A673 (cell line): ENCODE measurements around the gene CGB3. TPM values are rescaled to one million over a fixed set of nuclear protein-coding genes. Genes with fewer than 3 reads are reported as not detected.

Source experiments
- BruUV-seq: library from RNA; stranded (reverse); fragments of 400-500 nt; replicated peaks from 2 replicates; lab custom pipeline; 2021; lab: Mats Ljungman, UMichigan
- CTCF ChIA-PET: fragments of 300-600 bp; sonication (Branson Sonifier 250); formaldehyde crosslinking; loops from one replicate; lab custom pipeline; 2022; ENCODE audit warnings: antibody characterized with exemption; lab: Charles Lee
- POLR2A ChIA-PET: fragments of 300-600 bp; sonication (Branson Sonifier 250); formaldehyde crosslinking; loops from one replicate; lab custom pipeline; 2022; ENCODE audit warnings: antibody characterized with exemption; ENCODE audit not compliant: low non-redundant PET; lab: Charles Lee
- DNase-seq: peaks from one replicate; pipeline ENCODE4 v3.0.0-alpha.2; 2015; ENCODE audit warnings: low spot score
- H3K27ac ChIP-seq: fragments of 200-600 bp; sonication (generic); 2 replicates; pipeline ENCODE4 v1.5.1; 2016; ENCODE audit warnings: mixed run types, low read depth, mild to moderate bottlenecking, mixed read lengths, antibody characterized with exemption, low read length; ENCODE audit not compliant: poor library complexity, severe bottlenecking
- H3K27me3 ChIP-seq: fragments of 200-600 bp; sonication (generic); replicated peaks from 2 replicates; pipeline ENCODE4 v1.6.1; 2017; ENCODE audit warnings: mixed run types, low read depth, mild to moderate bottlenecking, mixed read lengths, antibody characterized with exemption, low read length; ENCODE audit not compliant: insufficient read depth, poor library complexity
- H3K36me3 ChIP-seq: fragments of 200-600 bp; sonication (generic); 2 replicates; pipeline ENCODE4 v1.6.1; 2016; ENCODE audit warnings: mixed run types, mild to moderate bottlenecking, mixed read lengths, antibody characterized with exemption, low read length; ENCODE audit not compliant: insufficient read depth, poor library complexity, severe bottlenecking
- H3K4me1 ChIP-seq: fragments of 200-600 bp; sonication (generic); 2 replicates; pipeline ENCODE4 v1.6.1; 2017; ENCODE audit warnings: mixed run types, mild to moderate bottlenecking, mixed read lengths, antibody characterized with exemption, low read length; ENCODE audit not compliant: insufficient read depth, poor library complexity, severe bottlenecking
- H3K4me3 ChIP-seq: fragments of 200-600 bp; sonication (generic); 2 replicates; pipeline ENCODE4 v1.5.1; 2016; ENCODE audit warnings: low read depth, mixed run types, mild to moderate bottlenecking, mixed read lengths, low read length; ENCODE audit not compliant: poor library complexity, severe bottlenecking
- H3K9me3 ChIP-seq: fragments of 200-600 bp; sonication (generic); 2 replicates; pipeline ENCODE4 v1.6.1; 2016; ENCODE audit warnings: mixed run types, low read depth, mild to moderate bottlenecking, mixed read lengths, antibody characterized with exemption, low read length; ENCODE audit not compliant: poor library complexity, severe bottlenecking
- EZH2 ChIP-seq: fragments of 200-600 bp; sonication (generic); IDR thresholded peaks from 2 replicates; pipeline ENCODE4 v1.6.1; 2017; ENCODE audit warnings: borderline replicate concordance, low read depth, mild to moderate bottlenecking, mixed read lengths, antibody characterized with exemption, low read length; ENCODE audit not compliant: poor library complexity, severe bottlenecking
- intact Hi-C: fragments of 100-400 bp; cut with micrococcal nuclease; formaldehyde crosslinking; loops from one replicate; pipeline ENCODE4 v1.10.0; 2022; ENCODE audit not compliant: unreplicated experiment
- total RNA-seq: library from RNA; stranded (reverse); gene quantifications from 2 replicates; pipeline ENCODE4 v1.2.3, GENCODE V29; 2021
- TF ChIP-seq, protein P1 (sequence below): fragments of 300-800, 200-600 bp; sonication (generic); conservative IDR thresholded peaks from 2 replicates; pipeline ENCODE4 v1.5.1; 2017; ENCODE audit warnings: low read depth, mild to moderate bottlenecking, antibody characterized with exemption, low read length, moderate library complexity, mixed read lengths

Gene CGB3
- total RNA-seq, 1 experiment from 2014 or later, result not detected

- BruUV-seq, result no TSS peak
- no peak for DNase-seq
Observed at GRCh38 chr19:48992581-48993174, 31.5 kb downstream of the CGB3 start.

DNA sequence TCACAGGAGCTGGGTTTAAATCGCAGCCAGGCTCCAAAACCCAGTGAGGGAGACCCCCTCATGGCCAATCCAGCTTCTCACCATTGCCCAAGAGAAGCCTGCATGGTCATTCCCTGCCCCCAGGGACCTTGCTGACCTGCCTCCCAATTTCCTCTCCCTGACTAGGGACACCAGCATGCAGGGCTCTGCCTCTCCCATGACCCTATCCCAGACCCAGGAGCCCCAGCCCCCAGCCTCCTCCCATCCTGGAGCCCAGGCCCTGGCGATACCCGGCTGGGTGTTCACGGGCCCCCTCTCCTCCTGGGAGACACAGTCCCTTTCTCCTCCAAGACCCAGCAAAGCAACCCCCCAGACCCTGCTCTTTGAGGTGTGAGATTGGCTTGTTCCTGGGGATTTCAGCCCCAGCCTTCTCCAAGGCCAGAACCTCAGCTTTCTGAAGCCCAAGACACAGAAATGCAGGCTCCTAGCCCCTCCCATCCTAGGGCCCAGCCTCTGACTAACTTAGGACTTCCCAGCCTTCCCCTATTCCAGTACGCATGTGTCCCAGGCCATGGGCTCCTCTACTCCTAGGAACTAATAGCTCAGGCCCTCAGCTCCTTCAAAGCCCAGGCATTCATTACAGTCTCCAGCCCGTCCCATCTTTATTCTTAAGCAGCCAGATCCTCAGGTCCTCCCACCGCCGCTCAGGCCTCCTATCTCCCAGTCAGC is 32.1 kb downstream of the CGB3 start:
- peak; percentile 68 for DNase-seq
- Histone ChIP-seq H3K27me3 (no peaks in the 10 kb centered on the region), H3K4me1 (peaks cover 14% of the 10 kb centered on the region), H3K27ac (peak overlapping the region; percentile 85), H3K4me3 (peak overlapping the region; percentile 79), H3K9me3 (no peaks in the 10 kb centered on the region), H3K36me3 (peaks cover 14% of the 10 kb centered on the region)
- TF ChIP-seq EZH2, result no peak
- TF ChIP-seq, protein P1, sequence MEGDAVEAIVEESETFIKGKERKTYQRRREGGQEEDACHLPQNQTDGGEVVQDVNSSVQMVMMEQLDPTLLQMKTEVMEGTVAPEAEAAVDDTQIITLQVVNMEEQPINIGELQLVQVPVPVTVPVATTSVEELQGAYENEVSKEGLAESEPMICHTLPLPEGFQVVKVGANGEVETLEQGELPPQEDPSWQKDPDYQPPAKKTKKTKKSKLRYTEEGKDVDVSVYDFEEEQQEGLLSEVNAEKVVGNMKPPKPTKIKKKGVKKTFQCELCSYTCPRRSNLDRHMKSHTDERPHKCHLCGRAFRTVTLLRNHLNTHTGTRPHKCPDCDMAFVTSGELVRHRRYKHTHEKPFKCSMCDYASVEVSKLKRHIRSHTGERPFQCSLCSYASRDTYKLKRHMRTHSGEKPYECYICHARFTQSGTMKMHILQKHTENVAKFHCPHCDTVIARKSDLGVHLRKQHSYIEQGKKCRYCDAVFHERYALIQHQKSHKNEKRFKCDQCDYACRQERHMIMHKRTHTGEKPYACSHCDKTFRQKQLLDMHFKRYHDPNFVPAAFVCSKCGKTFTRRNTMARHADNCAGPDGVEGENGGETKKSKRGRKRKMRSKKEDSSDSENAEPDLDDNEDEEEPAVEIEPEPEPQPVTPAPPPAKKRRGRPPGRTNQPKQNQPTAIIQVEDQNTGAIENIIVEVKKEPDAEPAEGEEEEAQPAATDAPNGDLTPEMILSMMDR, result no peak
- BruUV-seq, result no TSS peak
- intact Hi-C loops, result loop anchor here (5.0 kb wide), 1 partner anchor 220 kb away; no protein-coding TSS in a partner anchor
- POLR2A ChIA-PET, result interaction anchor here (0.6 to 0.8 kb wide), 2 partner anchors 37 to 207 kb away, joined by 3 to 4 read pairs; no protein-coding TSS in a partner anchor
- CTCF ChIA-PET, result interaction anchor here (2.1 kb wide), 1 partner anchor 21 kb away, joined by 14 read pairs; no protein-coding TSS in a partner anchor

More at GRCh38 chr19:48992581-48993174, 31.5 kb downstream of the CGB3 start:
- ChIA-PET CTCF (interaction anchor here (0.6 to 2.1 kb wide), 4 partner anchors 9 to 381 kb away, joined by 3 to 14 read pairs (median 6); partner anchors contain the start of gene NUCB1), POLR2A (interaction anchor here (0.6 to 0.8 kb wide), 2 partner anchors 38 to 206 kb away, joined by 3 to 4 read pairs; no protein-coding TSS in a partner anchor)
- Histone ChIP-seq H3K27me3 (no peaks in the 10 kb centered on the region), H3K4me1 (peaks cover 14% of the 10 kb centered on the region), H3K27ac (peak overlapping the region; percentile 85), H3K36me3 (peaks cover 14% of the 10 kb centered on the region), H3K4me3 (peak overlapping the region; percentile 79), H3K9me3 (no peaks in the 10 kb centered on the region)
- no peak for TF ChIP-seq EZH2
- TF ChIP-seq, protein P1, result no peak
- intact Hi-C loops, result loop anchor here (5.0 kb wide), 1 partner anchor 220 kb away; no protein-coding TSS in a partner anchor

DNA sequence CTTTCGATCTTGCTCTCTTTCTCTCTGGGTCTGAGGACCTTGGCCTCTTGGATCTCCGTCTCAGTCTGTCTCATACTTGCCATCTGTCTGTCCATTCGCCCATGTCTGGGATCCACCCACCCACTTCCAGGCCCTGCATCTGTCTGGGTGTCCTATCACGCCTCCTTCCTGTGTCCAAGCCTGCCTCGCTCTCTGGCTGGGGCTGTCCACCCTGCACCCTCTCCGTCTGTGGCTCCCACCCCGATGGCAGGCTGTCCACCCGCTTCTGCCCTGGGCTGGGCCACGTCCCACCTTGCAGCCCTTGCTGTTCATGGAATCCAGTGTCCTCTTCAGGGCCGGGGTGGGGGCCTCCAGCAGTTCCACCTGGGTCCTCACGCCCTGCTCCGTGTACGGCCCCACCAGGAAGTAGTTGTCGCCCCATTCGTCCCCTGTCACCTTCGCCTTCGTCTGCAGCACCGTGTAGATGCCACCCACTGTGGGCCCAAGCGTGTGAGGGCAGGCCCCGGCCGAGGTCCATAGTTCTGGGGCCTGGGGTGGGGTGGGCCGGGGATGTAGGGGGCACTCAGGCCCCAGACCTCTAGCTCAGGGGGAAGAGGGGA is 33.0 kb downstream of the CGB3 start:
- Histone ChIP-seq H3K4me1 (peaks cover 14% of the 10 kb centered on the region), H3K27me3 (no peaks in the 10 kb centered on the region), H3K27ac (peak overlapping the region; percentile 85), H3K36me3 (peaks cover 18% of the 10 kb centered on the region), H3K9me3 (no peaks in the 10 kb centered on the region), H3K4me3 (peak overlapping the region; percentile 79)
- no peak for TF ChIP-seq EZH2
- TF ChIP-seq, protein P1, result no peak
- intact Hi-C loops, result loop anchor here (5.0 kb wide), 1 partner anchor 221 kb away; no protein-coding TSS in a partner anchor
- ChIA-PET CTCF (no interaction called here), POLR2A (no interaction called here)
- BruUV-seq, result no TSS peak
- DNase-seq, result no peak
